DND-41 (cell line): ENCODE results near the gene TMCC2.

Source experiments
- ATAC-seq: fragments of 200-7000 bp; cut with Tn5 transposase; 3 replicates; pipeline ENCODE4 v1.9.1; 2021; ENCODE audit warnings: low read depth; ENCODE audit not compliant: insufficient read depth
- DNase-seq: peaks from one replicate; pipeline ENCODE4 v3.0.0-alpha.2; 2020
- H2AFZ ChIP-seq: 2 replicates; pipeline ENCODE4 v1.6.0; 2012; ENCODE audit warnings: low read depth, low read length
- H3K27ac ChIP-seq: 2 replicates; pipeline ENCODE4 v1.5.1; 2012; ENCODE audit warnings: low read length, inconsistent platforms
- H3K27me3 ChIP-seq: fragments of 200-600 bp; sonication (generic); 2 replicates; pipeline ENCODE4 v1.6.0; 2012; ENCODE audit warnings: low read length, mild to moderate bottlenecking, inconsistent platforms; ENCODE audit not compliant: insufficient read depth, poor library complexity
- H3K36me3 ChIP-seq: 2 replicates; pipeline ENCODE4 v1.5.1; 2012; ENCODE audit warnings: low read length, inconsistent platforms; ENCODE audit not compliant: insufficient read depth
- H3K4me1 ChIP-seq: 2 replicates; pipeline ENCODE4 v1.5.1; 2012; ENCODE audit warnings: mild to moderate bottlenecking, low read length; ENCODE audit not compliant: insufficient read depth
- H3K4me2 ChIP-seq: 2 replicates; pipeline ENCODE4 v1.6.0; 2012; ENCODE audit warnings: mild to moderate bottlenecking, moderate library complexity, low read length, inconsistent platforms; ENCODE audit not compliant: insufficient read depth
- H3K4me3 ChIP-seq, 2 experiments: fragments of 200-600 bp in 1 of 2; shearing (Covaris generic) in 1 of 2; 2 replicates each; pipeline ENCODE4 v1.5.1; 2012 to 2016; ENCODE audit warnings: inconsistent platforms in 2 of 2, low read length in 2 of 2, mild to moderate bottlenecking in 2 of 2, low read depth in 1 of 2, moderate library complexity in 1 of 2
- H3K79me2 ChIP-seq: 2 replicates; pipeline ENCODE4 v1.6.0; 2012; ENCODE audit warnings: low read length, inconsistent platforms; ENCODE audit not compliant: insufficient read depth
- H3K9ac ChIP-seq: 2 replicates; pipeline ENCODE4 v1.6.0; 2012; ENCODE audit warnings: low read depth, mild to moderate bottlenecking, inconsistent platforms, low read length, moderate library complexity
- H3K9me3 ChIP-seq: 2 replicates; pipeline ENCODE4 v1.5.1; 2012; ENCODE audit warnings: low read length, moderate library complexity, mild to moderate bottlenecking, inconsistent platforms; ENCODE audit not compliant: insufficient read depth, severe bottlenecking
- H4K20me1 ChIP-seq: 2 replicates; pipeline ENCODE4 v1.6.0; 2012; ENCODE audit warnings: low read length; ENCODE audit not compliant: insufficient read depth
- EZH2 ChIP-seq: IDR thresholded peaks from 3 replicates; pipeline ENCODE4 v1.6.1; 2012; ENCODE audit warnings: borderline replicate concordance, low read depth, mild to moderate bottlenecking, moderate library complexity, low read length, inconsistent platforms; ENCODE audit not compliant: severe bottlenecking
- TF ChIP-seq, protein P1 (sequence below): IDR thresholded peaks from 2 replicates; pipeline ENCODE4 v1.5.1; 2012; ENCODE audit warnings: borderline replicate concordance, low read length, moderate library complexity, mild to moderate bottlenecking; ENCODE audit not compliant: poor library complexity, severe bottlenecking; ENCODE audit errors: extremely low read depth

The TMCC2 gene

DNA sequence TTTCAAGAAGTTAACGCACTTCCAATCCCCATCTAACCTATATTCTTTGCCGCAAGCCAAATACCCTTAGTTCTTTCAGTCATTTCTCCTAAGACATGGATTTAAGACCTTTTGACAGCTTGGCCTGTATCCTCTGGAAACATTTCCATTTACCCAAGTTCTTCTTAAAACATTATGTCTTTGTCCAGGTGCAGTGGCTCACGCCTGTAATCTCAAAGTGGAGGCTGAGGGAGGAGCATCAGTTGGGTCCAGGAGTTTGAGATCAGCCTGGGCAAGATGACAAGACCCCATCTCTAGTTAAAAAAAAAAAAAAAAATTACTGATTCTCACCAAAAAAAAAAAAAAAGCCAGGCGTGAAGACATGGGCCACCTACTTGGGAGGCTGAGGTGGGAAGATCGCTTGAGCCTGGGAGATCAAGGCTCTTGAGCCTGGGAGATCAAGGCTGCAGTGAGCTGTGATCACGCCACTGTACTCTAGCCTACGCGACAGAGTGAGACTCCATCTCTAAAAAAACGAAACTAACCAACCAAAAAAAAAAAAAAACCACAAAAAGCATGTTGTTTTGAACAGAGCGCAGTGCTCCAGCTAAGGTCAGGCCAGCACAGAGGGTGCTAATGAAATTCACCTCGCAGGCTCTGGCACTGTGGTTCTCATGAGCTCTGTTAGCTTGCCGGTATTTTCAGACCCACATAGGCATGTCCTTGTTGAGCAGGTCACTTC lies 57.8 kb downstream of the TMCC2 start:
- Histone ChIP-seq H4K20me1 (peaks cover 38% of the 10 kb centered on the region), H3K9ac (no peak overlapping the region), H3K4me1 (peaks cover 50% of the 10 kb centered on the region), H3K27ac (peak overlapping the region; percentile 34; the same call in 1 of the 2 replicates), H3K79me2 (no peaks in the 10 kb centered on the region), H2AFZ (no peak overlapping the region), H3K9me3 (no peaks in the 10 kb centered on the region), H3K4me3 (0 out of 4 replicates have a peak overlapping the region, but pooled peaks of 1 of the 2 experiments have one; percentile 16), H3K27me3 (no peaks in the 10 kb centered on the region), H3K36me3 (no peaks in the 10 kb centered on the region), H3K4me2 (peak overlapping the region; percentile 56)
- no peak for TF ChIP-seq EZH2
- TF ChIP-seq, protein P1, sequence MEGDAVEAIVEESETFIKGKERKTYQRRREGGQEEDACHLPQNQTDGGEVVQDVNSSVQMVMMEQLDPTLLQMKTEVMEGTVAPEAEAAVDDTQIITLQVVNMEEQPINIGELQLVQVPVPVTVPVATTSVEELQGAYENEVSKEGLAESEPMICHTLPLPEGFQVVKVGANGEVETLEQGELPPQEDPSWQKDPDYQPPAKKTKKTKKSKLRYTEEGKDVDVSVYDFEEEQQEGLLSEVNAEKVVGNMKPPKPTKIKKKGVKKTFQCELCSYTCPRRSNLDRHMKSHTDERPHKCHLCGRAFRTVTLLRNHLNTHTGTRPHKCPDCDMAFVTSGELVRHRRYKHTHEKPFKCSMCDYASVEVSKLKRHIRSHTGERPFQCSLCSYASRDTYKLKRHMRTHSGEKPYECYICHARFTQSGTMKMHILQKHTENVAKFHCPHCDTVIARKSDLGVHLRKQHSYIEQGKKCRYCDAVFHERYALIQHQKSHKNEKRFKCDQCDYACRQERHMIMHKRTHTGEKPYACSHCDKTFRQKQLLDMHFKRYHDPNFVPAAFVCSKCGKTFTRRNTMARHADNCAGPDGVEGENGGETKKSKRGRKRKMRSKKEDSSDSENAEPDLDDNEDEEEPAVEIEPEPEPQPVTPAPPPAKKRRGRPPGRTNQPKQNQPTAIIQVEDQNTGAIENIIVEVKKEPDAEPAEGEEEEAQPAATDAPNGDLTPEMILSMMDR = no peak
- peak; percentile 69 for DNase-seq
- ATAC-seq = peak; percentile 42

DNA sequence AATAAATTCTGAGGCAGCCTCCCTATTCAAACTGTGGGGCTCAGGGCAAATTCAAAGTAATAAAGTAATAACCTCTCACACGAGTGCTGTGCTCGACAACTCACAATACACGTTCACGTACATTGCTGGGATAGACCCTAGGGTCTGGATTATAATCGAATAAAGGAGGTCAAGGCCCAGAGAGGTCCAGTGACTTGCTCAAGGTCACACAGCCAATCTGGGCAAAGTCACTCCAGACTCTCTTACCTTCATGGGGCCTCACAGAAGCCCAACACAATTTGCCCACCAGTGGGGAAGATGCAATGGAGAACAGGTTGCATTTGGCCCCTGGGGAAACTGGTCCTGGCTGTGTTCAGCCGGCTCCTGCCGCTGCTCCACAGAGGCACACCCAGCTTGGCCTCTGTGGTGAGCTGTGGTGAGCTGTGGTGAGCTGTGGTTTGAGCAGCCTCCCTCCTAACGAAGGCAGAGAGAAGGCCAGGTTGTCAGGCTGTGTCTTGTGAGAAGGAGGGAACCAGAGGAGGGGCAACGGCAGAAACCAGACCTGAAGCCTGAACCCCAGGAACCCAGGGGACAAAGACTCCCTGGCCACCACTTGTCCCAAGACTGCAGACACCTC lies 58.7 kb downstream of the TMCC2 start:
- no peak for TF ChIP-seq EZH2
- TF ChIP-seq, protein P1 = no peak
- Histone ChIP-seq H3K27ac (no peak overlapping the region), H4K20me1 (peaks cover 40% of the 10 kb centered on the region), H3K9ac (no peak overlapping the region), H3K9me3 (no peaks in the 10 kb centered on the region), H3K4me2 (peak overlapping the region; percentile 56), H3K4me3 (no peak overlapping the region), H3K4me1 (peaks cover 50% of the 10 kb centered on the region), H2AFZ (no peak overlapping the region), H3K27me3 (no peaks in the 10 kb centered on the region), H3K36me3 (no peaks in the 10 kb centered on the region), H3K79me2 (no peaks in the 10 kb centered on the region)
- no peak for ATAC-seq
- DNase-seq = peak; percentile 59

GRCh38 chr1:205287076-205287475 lies 59.3 kb downstream of the TMCC2 start:
- Histone ChIP-seq H3K4me1 (peaks cover 50% of the 10 kb centered on the region), H3K27ac (no peak overlapping the region)

More at GRCh38 chr1:205287076-205287475, 59.3 kb downstream of the TMCC2 start:
- Histone ChIP-seq H3K79me2 (no peaks in the 10 kb centered on the region), H3K4me3 (no peak overlapping the region), H4K20me1 (peaks cover 43% of the 10 kb centered on the region), H3K9me3 (no peaks in the 10 kb centered on the region), H2AFZ (no peak overlapping the region), H3K9ac (no peak overlapping the region), H3K27me3 (no peaks in the 10 kb centered on the region), H3K4me2 (no peak overlapping the region), H3K36me3 (no peaks in the 10 kb centered on the region)
- DNase-seq (no peak), ATAC-seq (no peak)
- TF ChIP-seq, protein P1 = no peak
- no peak for TF ChIP-seq EZH2
